GM18873 (cell line): Measurements from ENCODE around the gene RAB35.

Experiments used
- ATAC-seq: cut with Tn5 transposase; IDR thresholded peaks from one replicate; pipeline ENCODE4 v1.9.1; 2021; ENCODE audit warnings: mild to moderate bottlenecking, moderate library complexity, moderate number of reproducible peaks; ENCODE audit not compliant: unreplicated experiment, low FRiP score

The RAB35 gene

GRCh38 chr12:120134307-120134980 lies 17.9 kb upstream of the RAB35 start:
- ATAC-seq = no peak

GRCh38 chr12:120132863-120133385 lies 16.4 kb upstream of the RAB35 start:
- ATAC-seq = peak; percentile 86

GRCh38 chr12:120132054-120132836 lies 15.7 kb upstream of the RAB35 start:
- no peak for ATAC-seq

- no peak for ATAC-seq
Measured at GRCh38 chr12:120131116-120131515, 14.6 kb upstream of the RAB35 start.

GRCh38 chr12:120130011-120130410 lies 13.5 kb upstream of the RAB35 start:
- no peak for ATAC-seq

GRCh38 chr12:120126635-120127005 lies 10.1 kb upstream of the RAB35 start:
- ATAC-seq = no peak

GRCh38 chr12:120125792-120126634 lies 9.5 kb upstream of the RAB35 start:
- no peak for ATAC-seq

- no peak for ATAC-seq
Measured at GRCh38 chr12:120125029-120125428, 8.5 kb upstream of the RAB35 start.

GRCh38 chr12:120121766-120122293 lies 5.3 kb upstream of the RAB35 start:
- ATAC-seq = peak; percentile 40

GRCh38 chr12:120121343-120121742 lies 4.8 kb upstream of the RAB35 start:
- no peak for ATAC-seq

- peak; percentile 31 for ATAC-seq
Measured at GRCh38 chr12:120119271-120119973, 2.9 kb upstream of the RAB35 start.

- ATAC-seq = no peak
Measured at GRCh38 chr12:120118321-120119061, 1.9 kb upstream of the RAB35 start.

GRCh38 chr12:120117961-120118320 lies 1.4 kb upstream of the RAB35 start:
- ATAC-seq = no peak

GRCh38 chr12:120116792-120117651 lies 469 bp upstream of the RAB35 start:
- peak; percentile 27 for ATAC-seq

GRCh38 chr12:120115692-120116440 lies 687 bp downstream of the RAB35 start:
- no peak for ATAC-seq

GRCh38 chr12:120115066-120115465 lies 1.5 kb downstream of the RAB35 start:
- ATAC-seq = no peak

- peak; percentile 43 for ATAC-seq
Measured at GRCh38 chr12:120110550-120111501, 5.7 kb downstream of the RAB35 start.
